HG02759 (cell line): ENCODE results near the gene NARS2.
A peak's percentile ranks its signal among the peaks of the same experiment; 100 is the strongest.

Experiments
- ATAC-seq: cut with Tn5 transposase; IDR thresholded peaks from one replicate; pipeline ENCODE4 v1.9.1; 2021; ENCODE audit warnings: mild to moderate bottlenecking, moderate library complexity; ENCODE audit not compliant: unreplicated experiment

The NARS2 gene

GRCh38 chr11:78446210-78446609, 128.5 kb downstream of the NARS2 start:
- no peak for ATAC-seq

DNA sequence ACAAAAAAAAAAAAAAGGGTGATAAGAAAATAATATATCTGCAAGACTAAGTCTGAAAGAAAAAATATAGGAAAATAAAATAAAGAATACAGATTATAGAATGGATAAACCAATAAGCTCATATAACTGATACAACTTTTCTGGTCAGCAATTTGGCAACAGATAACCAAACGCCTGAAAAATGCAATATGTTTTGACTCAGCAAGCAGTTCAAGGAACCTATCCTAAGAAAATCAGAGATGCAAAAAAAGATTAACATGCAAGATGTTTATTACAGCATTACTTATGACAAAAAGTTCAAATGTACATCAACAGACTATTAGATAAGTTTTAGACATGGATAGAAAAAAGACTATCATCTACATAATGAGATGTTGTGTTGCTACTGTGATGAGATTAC, 129.9 kb downstream of the NARS2 start:
- no peak for ATAC-seq

- no peak for ATAC-seq
These were observed 132.7 kb downstream of the NARS2 start for GRCh38 chr11:78441956-78442355.

GRCh38 chr11:78438298-78438975, 136.2 kb downstream of the NARS2 start:
- ATAC-seq = peak; percentile 66

DNA sequence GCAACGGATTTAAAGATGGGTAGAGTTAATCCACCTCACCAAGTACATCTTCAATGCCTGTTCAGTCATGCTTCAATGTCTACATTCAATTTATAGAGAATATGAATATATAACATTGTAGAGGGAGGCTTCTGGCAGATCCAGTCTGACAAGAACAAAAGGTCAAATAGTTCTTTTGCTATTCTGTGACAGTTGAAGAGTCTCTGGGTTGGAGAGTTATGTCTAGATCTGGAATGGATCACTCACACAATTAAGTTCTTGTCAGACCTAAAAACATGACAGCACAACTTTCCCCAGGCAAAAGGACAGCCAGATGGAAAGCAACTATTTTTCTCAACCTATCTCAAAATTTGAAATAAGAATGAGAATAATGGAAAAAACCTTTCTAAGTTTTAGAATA, 141.7 kb downstream of the NARS2 start:
- no peak for ATAC-seq

DNA sequence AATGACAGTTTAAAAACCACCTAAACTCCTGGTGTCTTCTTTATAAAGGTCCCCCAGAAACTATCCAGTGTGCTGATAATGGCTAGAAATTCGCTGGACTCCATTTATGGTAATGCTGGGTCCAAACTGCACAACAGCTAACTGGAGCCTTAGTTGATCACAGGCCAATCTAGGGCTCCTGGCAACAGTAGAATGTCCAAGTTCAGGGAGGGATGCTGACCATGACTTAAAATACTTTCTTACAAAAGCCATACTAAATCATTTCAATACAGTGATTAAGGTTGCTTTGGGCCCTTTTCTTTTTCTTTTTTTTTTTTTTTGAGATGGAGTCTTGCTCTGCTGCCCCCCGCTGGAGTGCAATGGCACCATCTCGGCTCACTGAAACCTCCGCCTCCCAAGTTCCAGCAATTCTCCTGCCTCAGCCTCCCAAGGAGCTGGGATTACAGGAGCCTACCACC, 142.6 kb downstream of the NARS2 start:
- no peak for ATAC-seq

GRCh38 chr11:78429660-78430059, 145.0 kb downstream of the NARS2 start:
- no peak for ATAC-seq

DNA sequence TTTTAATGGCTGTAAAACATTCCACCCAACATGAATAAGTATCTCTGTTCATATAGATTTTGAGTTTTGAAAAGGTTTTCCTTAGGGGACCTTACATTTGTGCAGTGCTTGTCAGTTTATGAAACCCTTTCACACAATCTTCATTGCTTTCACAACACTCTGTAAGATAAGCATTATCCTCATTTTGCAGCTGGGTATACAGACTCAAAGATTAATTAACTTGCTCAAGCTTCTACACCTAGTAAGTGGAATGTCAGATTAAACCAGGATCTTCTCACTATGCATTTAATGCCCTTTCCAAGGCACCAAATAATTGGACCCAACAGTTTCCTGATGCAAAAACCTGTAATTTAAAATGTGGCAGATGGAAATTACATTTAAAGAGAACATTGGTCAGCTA, 145.5 kb downstream of the NARS2 start:
- ATAC-seq = no peak

DNA sequence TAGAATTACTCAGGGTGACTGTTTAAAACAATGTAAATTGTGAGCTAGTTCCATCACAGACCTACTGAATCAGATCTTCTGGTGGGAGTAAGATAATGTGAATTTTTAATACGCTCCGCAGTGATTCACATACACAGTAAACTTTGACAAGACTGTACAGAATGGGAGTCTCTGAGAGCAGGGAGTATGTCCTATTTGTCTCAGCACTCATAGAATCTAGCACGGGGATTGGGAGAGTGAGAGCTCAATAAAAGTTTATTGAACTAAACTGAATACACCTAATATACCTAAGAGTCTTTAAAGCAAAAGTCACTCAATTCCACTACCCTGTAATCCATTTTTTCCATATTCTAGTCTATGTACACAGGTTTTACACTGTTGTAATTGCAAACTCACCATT, 145.9 kb downstream of the NARS2 start:
- no peak for ATAC-seq

GRCh38 chr11:78428266-78428636, 146.4 kb downstream of the NARS2 start:
- no peak for ATAC-seq

- ATAC-seq = peak; percentile 63
These were observed 146.9 kb downstream of the NARS2 start for GRCh38 chr11:78427615-78428265.

GRCh38 chr11:78426845-78427244, 147.8 kb downstream of the NARS2 start:
- no peak for ATAC-seq

DNA sequence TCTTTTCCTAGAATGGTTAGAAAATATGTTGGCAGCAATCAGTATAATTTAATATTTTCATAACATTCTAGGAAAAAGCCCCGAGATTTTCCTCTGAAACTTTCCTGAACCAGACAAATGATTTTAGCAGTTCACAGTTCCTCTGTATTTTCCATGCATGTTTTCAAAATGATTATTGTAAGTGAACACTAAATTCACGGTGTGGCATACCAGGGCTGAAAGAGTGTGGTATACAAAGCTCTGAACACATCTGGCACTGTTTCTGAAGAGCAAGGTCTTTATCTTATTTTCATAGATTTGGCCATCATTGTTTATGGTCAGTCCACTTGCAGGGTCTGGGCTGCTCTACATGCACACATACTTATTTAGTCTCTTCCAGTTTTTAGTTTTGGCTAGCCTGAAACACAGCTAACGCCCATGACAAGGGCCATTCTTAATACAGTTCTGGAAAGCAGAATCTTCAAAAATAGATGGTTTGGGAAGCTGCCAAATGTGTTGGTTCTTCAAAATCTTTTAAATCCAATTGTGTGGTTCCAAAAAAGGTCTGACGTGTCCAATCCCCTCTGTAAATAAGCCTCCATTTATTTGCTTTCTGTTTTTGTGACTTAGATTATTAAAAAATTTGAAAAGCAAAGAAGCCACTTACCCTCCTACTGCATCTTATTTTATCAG, 149.1 kb downstream of the NARS2 start:
- ATAC-seq = no peak

- no peak for ATAC-seq
These were observed 150.1 kb downstream of the NARS2 start for GRCh38 chr11:78424334-78425270.

GRCh38 chr11:78423241-78423640, 151.4 kb downstream of the NARS2 start:
- no peak for ATAC-seq

DNA sequence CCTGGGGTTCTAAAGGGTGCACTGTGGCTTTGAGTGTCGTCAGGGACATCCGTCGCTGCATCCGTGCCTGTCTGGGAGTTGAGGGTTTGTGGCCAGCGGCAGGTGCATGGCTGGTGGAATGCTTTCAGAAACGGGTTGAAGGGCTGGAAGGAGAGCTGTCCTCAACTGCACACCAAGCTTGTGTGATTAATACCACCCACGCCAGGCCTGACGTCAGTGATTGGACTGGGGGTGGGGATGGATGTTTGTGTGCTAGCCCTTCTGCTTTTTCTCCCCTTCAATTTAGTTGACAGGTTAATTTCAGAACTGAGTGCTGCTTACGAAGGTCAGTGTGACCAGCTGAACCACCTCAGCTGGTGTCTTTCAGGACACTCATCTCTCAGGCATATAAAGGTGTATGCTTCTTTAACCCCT, 153.9 kb downstream of the NARS2 start:
- no peak for ATAC-seq

DNA sequence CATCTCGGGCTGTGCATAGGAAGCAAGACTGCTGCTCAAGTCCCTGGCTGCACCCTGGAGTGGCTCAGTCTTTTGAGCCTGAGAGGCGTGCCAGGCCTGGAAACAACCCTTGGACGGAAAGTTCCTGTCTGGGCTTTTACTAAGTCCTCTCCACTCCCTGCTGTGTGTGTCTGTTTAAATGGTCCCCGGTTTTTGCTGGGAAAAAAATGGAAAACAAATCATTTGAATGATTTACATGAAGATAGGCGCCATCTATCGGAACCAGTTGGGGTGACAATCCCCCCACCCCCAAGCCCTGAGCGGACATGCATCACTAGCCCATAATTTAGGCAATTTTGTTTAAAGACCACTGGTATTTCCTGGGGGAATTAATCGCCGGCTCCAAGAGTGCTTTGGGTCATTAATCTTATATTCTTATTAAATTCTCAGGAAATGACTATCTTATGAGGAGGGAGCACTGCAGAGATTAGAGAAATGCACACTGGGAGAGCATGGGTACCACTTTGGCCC, 154.4 kb downstream of the NARS2 start:
- ATAC-seq = no peak

DNA sequence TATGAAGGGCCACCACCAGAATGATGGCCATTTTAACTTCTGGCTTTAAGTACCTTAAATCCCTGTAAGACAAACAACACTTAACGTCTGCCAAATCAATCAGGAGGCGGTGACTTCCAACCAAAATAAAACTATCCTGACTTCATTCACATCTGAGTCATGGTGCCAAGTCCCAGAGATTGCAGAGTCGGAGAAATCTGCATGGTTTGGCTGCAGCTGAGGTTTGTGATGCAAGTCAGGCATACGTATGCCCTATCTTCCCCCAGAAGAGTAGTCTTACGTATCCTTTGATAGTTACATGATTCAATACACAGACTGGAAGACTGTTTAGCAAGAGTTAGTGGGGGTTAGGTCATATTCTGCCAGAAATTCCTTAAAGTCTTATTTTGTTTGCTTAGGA, 155.3 kb downstream of the NARS2 start:
- ATAC-seq = no peak

- ATAC-seq = no peak
These were observed 156.0 kb downstream of the NARS2 start for GRCh38 chr11:78418584-78419211.

DNA sequence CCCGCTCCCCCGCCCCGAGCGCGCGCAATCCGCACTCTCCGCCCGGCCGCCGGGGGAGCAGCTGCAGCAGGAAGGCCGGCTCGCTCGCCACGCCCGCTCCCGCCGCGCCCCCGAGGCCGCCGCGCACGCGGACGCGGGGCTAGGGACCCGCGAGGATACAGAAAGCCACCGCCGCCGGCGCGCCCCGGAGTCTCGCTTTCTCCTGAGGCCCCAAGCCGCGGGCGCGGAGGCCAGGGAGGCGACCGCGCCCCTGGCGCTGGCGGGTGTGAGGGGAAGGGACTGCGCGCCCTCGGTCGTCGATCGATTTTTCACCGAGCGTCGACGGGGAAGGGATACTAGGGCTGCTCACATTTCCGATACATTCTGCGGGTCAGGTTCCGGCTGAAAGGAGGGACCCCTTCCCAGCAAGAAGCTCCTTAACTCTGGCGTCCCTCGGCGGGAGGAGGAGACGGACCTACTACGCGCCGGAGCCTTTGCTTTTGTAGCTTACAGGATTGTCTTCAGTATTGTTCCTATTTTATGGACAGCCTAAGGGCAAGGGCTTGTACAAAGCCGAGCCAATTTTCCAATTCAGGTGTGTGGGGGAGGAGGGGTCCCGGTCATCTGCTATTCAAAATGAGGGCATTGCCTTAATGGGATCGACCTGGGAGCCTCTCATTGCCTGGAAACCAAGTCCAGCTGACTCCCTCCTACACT, 156.6 kb downstream of the NARS2 start:
- ATAC-seq = peak; percentile 71
